Measurements from ENCODE around the gene BTBD1. TPM values are rescaled to one million over a fixed set of nuclear protein-coding genes. Genes with fewer than 3 reads are reported as not detected.

Gene BTBD1
- total and polyA plus RNA-seq, 9 donors = 24.3 to 85.5 (median 44.4) TPM

DNA sequence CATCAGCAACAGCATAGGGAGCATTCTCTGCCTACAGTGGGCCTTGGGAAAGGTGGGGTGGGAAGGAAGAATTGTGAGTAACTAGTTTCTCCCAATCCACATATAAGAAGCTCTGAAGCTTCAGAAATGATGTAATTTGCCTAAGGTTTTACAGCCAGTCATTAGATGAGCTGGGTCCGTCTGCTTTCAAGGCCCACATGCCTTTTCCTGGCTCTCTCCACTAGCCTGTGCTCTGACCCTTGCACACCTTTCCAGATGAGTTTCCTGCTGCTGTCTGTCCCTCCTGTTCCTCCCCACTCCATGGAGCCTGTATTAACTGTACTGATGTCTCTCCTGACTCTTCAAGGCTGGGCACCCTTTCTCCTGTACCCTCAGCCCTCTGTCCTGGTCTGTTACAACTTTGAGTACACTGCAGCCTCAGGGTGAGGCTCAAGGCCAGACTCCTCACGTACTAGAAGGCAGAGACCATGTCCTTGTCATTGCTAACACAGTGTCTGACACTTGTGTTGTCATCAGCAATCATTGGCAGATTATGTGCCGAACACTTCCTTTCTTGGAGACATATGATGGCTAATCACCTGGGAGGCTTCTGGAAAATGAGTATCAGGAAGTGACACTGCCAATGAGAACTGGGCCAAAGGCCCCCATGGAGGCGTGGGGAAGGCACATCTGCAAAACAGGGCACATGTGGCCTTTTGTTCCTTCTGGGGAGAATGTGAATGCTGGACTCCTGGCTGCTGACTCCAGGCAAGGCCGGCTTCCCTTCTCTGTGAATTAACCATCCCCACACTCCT lies 47.0 kb upstream of the BTBD1 start:
- intact Hi-C loops (cut with DNase I) = no loop called here
- no peaks in the 10 kb centered on the region for H3K27me3 ChIP-seq
- TF ChIP-seq POLR2A (IDR thresholded peaks at IDR 0.05) (no peak), EP300 (IDR thresholded peaks at IDR 0.05) (no peak)
- TF ChIP-seq, protein P1, sequence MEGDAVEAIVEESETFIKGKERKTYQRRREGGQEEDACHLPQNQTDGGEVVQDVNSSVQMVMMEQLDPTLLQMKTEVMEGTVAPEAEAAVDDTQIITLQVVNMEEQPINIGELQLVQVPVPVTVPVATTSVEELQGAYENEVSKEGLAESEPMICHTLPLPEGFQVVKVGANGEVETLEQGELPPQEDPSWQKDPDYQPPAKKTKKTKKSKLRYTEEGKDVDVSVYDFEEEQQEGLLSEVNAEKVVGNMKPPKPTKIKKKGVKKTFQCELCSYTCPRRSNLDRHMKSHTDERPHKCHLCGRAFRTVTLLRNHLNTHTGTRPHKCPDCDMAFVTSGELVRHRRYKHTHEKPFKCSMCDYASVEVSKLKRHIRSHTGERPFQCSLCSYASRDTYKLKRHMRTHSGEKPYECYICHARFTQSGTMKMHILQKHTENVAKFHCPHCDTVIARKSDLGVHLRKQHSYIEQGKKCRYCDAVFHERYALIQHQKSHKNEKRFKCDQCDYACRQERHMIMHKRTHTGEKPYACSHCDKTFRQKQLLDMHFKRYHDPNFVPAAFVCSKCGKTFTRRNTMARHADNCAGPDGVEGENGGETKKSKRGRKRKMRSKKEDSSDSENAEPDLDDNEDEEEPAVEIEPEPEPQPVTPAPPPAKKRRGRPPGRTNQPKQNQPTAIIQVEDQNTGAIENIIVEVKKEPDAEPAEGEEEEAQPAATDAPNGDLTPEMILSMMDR (IDR thresholded peaks at IDR 0.05) = no peak
- no peak overlapping the region for H3K4me3 ChIP-seq
- DNase-seq = no peak
- WGBS, 3 donors = 83 to 92% (median 84%) methylated on average over 5 of the region's 5 CpGs
- H3K9me3 ChIP-seq = no peaks in the 10 kb centered on the region
- no peaks in the 10 kb centered on the region for H3K36me3 ChIP-seq
- no peak overlapping the region for H3K27ac ChIP-seq
- no peaks in the 10 kb centered on the region for H3K4me1 ChIP-seq (ENCODE audit: insufficient read depth)

DNA sequence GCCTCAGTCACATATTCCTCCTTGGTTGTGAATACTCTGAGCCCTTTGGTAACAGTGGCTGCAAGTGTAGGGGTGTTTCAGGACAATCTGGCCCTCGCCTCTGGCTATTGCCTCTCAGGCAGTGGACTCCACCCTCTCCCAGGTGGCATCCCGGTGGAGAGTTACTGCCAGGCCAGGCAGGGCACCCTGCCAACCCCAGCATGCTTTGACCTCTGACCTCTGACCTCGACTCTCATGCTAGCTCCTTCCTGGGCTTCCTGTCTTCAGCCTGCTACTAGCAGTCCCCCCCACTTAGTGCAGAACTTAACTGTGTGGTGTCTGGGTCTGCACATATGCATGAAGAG lies 45.9 kb upstream of the BTBD1 start:
- 31 to 57% (median 42%) methylated on average over 3 of the region's 3 CpGs for WGBS, 3 donors
- DNase-seq = no peak
- TF ChIP-seq EP300 (IDR thresholded peaks at IDR 0.05) (no peak), POLR2A (IDR thresholded peaks at IDR 0.05) (no peak)
- TF ChIP-seq, protein P1 (IDR thresholded peaks at IDR 0.05) = no peak
- Histone ChIP-seq H3K9me3 (no peaks in the 10 kb centered on the region), H3K36me3 (no peaks in the 10 kb centered on the region), H3K4me1 (ENCODE audit: insufficient read depth) (peaks cover 1% of the 10 kb centered on the region), H3K27ac (no peak overlapping the region), H3K27me3 (no peaks in the 10 kb centered on the region), H3K4me3 (no peak overlapping the region)
- intact Hi-C loops (cut with DNase I) = no loop called here

DNA sequence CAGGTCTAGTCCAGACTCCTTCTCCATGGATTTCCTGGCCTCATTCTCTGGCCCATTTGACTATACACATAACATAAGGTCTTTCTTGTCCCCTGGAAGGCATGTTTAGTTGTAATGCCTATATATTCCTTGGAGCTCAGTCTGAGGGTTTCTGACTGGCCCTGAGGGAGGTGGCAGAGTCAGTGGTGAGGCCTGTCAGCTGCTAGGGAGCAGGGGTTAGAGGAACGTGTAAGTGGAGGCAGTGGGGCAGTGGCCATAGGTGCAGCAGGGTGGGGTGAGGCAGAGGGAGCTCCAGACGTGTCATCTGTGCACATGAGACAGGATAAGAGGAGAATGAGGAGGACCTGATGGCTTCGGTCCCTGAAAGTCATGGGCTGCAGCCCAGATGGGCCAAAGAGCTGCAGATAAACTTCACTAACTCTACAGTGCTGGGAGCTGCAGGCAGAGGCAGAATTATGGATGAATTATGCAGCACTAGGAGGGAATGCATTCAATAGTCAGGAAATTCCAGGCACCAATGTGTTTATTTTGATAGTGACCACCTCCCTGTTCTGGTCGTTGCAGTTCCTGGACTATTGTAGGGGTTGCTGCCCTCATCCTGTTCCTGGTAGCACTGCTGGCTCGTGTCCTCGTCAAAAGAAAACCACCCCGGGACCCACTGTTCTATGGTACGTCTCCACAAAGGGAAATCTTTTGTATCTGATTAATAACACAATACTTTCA lies 45.3 kb upstream of the BTBD1 start:
- intact Hi-C loops (cut with DNase I) = no loop called here
- Histone ChIP-seq H3K27me3 (no peaks in the 10 kb centered on the region), H3K9me3 (no peaks in the 10 kb centered on the region), H3K36me3 (no peaks in the 10 kb centered on the region), H3K4me1 (ENCODE audit: insufficient read depth) (peaks cover 4% of the 10 kb centered on the region), H3K4me3 (no peak overlapping the region), H3K27ac (no peak overlapping the region)
- WGBS, 3 donors = 56 to 63% (median 57%) methylated on average over 8 of the region's 8 CpGs
- DNase-seq = no peak
- TF ChIP-seq EP300 (IDR thresholded peaks at IDR 0.05) (no peak), POLR2A (IDR thresholded peaks at IDR 0.05) (no peak)
- TF ChIP-seq, protein P1 (IDR thresholded peaks at IDR 0.05) = no peak

DNA sequence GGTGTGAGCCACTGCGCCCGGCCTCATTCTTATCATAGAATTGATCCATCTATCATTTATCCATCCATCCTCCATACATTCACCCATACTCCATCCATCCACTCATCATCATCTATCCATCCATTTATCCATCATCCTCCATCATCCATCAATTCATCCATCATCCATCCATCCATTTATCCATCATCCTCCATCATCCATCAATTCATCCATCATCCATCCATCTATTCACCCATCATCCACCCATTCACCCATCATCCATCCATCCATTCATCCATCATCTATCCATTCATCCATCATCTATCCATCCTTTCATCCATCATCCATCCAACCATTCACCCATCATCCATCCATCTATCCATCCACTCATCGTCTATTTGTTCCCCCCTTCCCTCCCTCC lies 44.1 kb upstream of the BTBD1 start:
- H3K4me3 ChIP-seq = no peak overlapping the region
- no peak for DNase-seq
- TF ChIP-seq, protein P1 (IDR thresholded peaks at IDR 0.05) = no peak
- TF ChIP-seq EP300 (IDR thresholded peaks at IDR 0.05) = no peak
- TF ChIP-seq POLR2A (IDR thresholded peaks at IDR 0.05) = no peak
- no peaks in the 10 kb centered on the region for H3K9me3 ChIP-seq
- no peak overlapping the region for H3K27ac ChIP-seq
- H3K27me3 ChIP-seq = no peaks in the 10 kb centered on the region
- 94 to 96% (median 95%) methylated on average over 3 of the region's 3 CpGs for WGBS, 3 donors
- H3K4me1 ChIP-seq (ENCODE audit: insufficient read depth) = peaks cover 4% of the 10 kb centered on the region
- intact Hi-C loops (cut with DNase I) = no loop called here
- H3K36me3 ChIP-seq = no peaks in the 10 kb centered on the region
